Endothelial cell of umbilical vein (primary cell): ENCODE measurements around the gene UBE2U. TPM values are rescaled to one million over a fixed set of nuclear protein-coding genes. Genes with fewer than 3 reads are reported as not detected.

Experiments used
- BruUV-seq: library from RNA; stranded (reverse); fragments of 400-500 nt; replicated peaks from 2 replicates; lab custom pipeline; 2021; lab: Mats Ljungman, UMichigan
- CTCF ChIA-PET: fragments of 300-600, 350-600 bp; sonication (Branson Sonifier 250); formaldehyde crosslinking; loops from one replicate; lab custom pipeline; 2021; ENCODE audit warnings: antibody characterized with exemption, inconsistent platforms; lab: Charles Lee
- POLR2A ChIA-PET: fragments of 300-600, 350-600 bp; sonication (Branson Sonifier 250); formaldehyde crosslinking; loops from one replicate; lab custom pipeline; 2021; ENCODE audit warnings: antibody characterized with exemption, inconsistent platforms; lab: Charles Lee
- DNase-seq: peaks from one replicate; pipeline ENCODE4 v3.0.0-alpha.2; 2011; ENCODE audit warnings: low read depth, low spot score
- FAIRE-seq: peaks from 2 replicates; lab custom pipeline; 2011; peaks lifted over from hg19 to GRCh38; lab: Jason Lieb, UNC
- H2AFZ ChIP-seq: 2 replicates; pipeline ENCODE4 v1.6.0; 2012; ENCODE audit warnings: low read depth, low read length, control low read depth, inconsistent platforms
- H3K27ac ChIP-seq: 2 replicates; pipeline ENCODE4 v1.5.1; 2011; ENCODE audit warnings: low read depth, mild to moderate bottlenecking, control low read depth, low read length, moderate library complexity; ENCODE audit not compliant: insufficient read depth
- H3K27me3 ChIP-seq, 2 experiments: 2 replicates each; pipeline versions ENCODE4 v1.6.0 to v1.6.1; 2011; ENCODE audit warnings: low read length in 2 of 2, mixed read lengths in 1 of 2; ENCODE audit not compliant: control insufficient read depth in 2 of 2, insufficient read depth in 2 of 2
- H3K36me3 ChIP-seq, 2 experiments: 2 replicates in 1 of 2; 3 replicates in 1 of 2; pipeline ENCODE4 v1.5.1; 2011; ENCODE audit warnings: low read length in 2 of 2, mild to moderate bottlenecking in 1 of 2, moderate library complexity in 1 of 2; ENCODE audit not compliant: control insufficient read depth in 2 of 2, insufficient read depth in 2 of 2; ENCODE audit errors: extremely low read depth in 1 of 2
- H3K4me1 ChIP-seq: 3 replicates; pipeline ENCODE4 v1.5.1; 2011; ENCODE audit warnings: mild to moderate bottlenecking, low read length; ENCODE audit not compliant: control insufficient read depth, insufficient read depth; ENCODE audit errors: extremely low read depth
- H3K4me2 ChIP-seq: 2 replicates; pipeline ENCODE4 v1.6.1; 2011; ENCODE audit warnings: low read length, control low read depth, mixed read lengths; ENCODE audit not compliant: insufficient read depth
- H3K4me3 ChIP-seq, 3 experiments: fragments of 200-600 bp in 1 of 3; sonication (generic), shearing (Covaris generic) in 1 of 3; replicated peaks in 1 of 3; 2 replicates each; pipeline ENCODE4 v1.5.1; 2011 to 2016; ENCODE audit warnings: control low read depth in 3 of 3, low read length in 3 of 3, mild to moderate bottlenecking in 2 of 3, inconsistent platforms in 1 of 3, low read depth in 1 of 3, moderate library complexity in 1 of 3; ENCODE audit not compliant: insufficient read depth in 1 of 3
- H3K79me2 ChIP-seq: 2 replicates; pipeline ENCODE4 v1.6.0; 2012; ENCODE audit warnings: low read length, inconsistent platforms; ENCODE audit not compliant: control insufficient read depth, insufficient read depth
- H3K9ac ChIP-seq: replicated peaks from 2 replicates; pipeline ENCODE3; 2011; ENCODE audit warnings: low read length, control low read depth; ENCODE audit not compliant: insufficient read depth; ENCODE audit errors: extremely low read depth
- H3K9me1 ChIP-seq: replicated peaks from 3 replicates; pipeline ENCODE4 v1.6.0; 2011; ENCODE audit warnings: mild to moderate bottlenecking, low read length; ENCODE audit not compliant: control insufficient read depth, insufficient read depth; ENCODE audit errors: extremely low read depth
- H3K9me3 ChIP-seq: replicated peaks from 2 replicates; pipeline ENCODE4 v1.5.1; 2012; ENCODE audit warnings: low read length, inconsistent platforms; ENCODE audit not compliant: control insufficient read depth, insufficient read depth
- H4K20me1 ChIP-seq: replicated peaks from 2 replicates; pipeline ENCODE3; 2011; ENCODE audit warnings: mild to moderate bottlenecking, low read length; ENCODE audit not compliant: control insufficient read depth, insufficient read depth; ENCODE audit errors: extremely low read depth
- CTCF ChIP-seq, 2 donors: IDR thresholded peaks; 1 replicate in 1 of 2; 2 replicates in 1 of 2; pipeline ENCODE4 v1.5.1; 2011; ENCODE audit warnings: low read length in 2 of 2, mild to moderate bottlenecking in 2 of 2, moderate library complexity in 2 of 2, control low read depth in 1 of 2, inconsistent platforms in 1 of 2, low read depth in 1 of 2; ENCODE audit not compliant: insufficient read depth in 1 of 2; ENCODE audit errors: extremely low read depth in 1 of 2
- EZH2 ChIP-seq: IDR thresholded peaks from 2 replicates; pipeline ENCODE4 v1.6.1; 2012; ENCODE audit warnings: borderline replicate concordance, low read depth, mild to moderate bottlenecking, moderate library complexity, low read length, inconsistent platforms; ENCODE audit not compliant: severe bottlenecking
- FOS ChIP-seq: IDR thresholded peaks from 2 replicates; pipeline ENCODE4 v1.6.1; 2011; ENCODE audit warnings: mild to moderate bottlenecking, low read length, moderate library complexity, borderline replicate concordance; ENCODE audit not compliant: insufficient read depth
- GATA2 ChIP-seq: IDR thresholded peaks from 2 replicates; pipeline ENCODE4 v1.7.0; 2011; ENCODE audit warnings: low read depth, mild to moderate bottlenecking, moderate library complexity, mixed read lengths, low read length; ENCODE audit not compliant: insufficient read length, insufficient read depth
- JUN ChIP-seq: IDR thresholded peaks from 2 replicates; pipeline ENCODE4 v1.6.1; 2011; ENCODE audit warnings: borderline replicate concordance, low read depth; ENCODE audit not compliant: insufficient read length, insufficient read depth
- MAX ChIP-seq: IDR thresholded peaks from 2 replicates; pipeline ENCODE4 v1.6.1; 2011; ENCODE audit not compliant: insufficient read depth, insufficient read length
- MYC ChIP-seq: IDR thresholded peaks from one replicate; pipeline ENCODE4 v1.6.1; 2011; ENCODE audit warnings: mild to moderate bottlenecking, low read depth, low read length
- POLR2A ChIP-seq: IDR thresholded peaks from 2 replicates; pipeline ENCODE4 v1.6.1; 2012; ENCODE audit warnings: low read depth, mild to moderate bottlenecking, control low read depth, low read length
- POLR2AphosphoS5 ChIP-seq: IDR thresholded peaks from 2 replicates; pipeline ENCODE4 v1.6.1; 2012; ENCODE audit warnings: low read depth, mild to moderate bottlenecking, control low read depth, low read length, moderate library complexity; ENCODE audit not compliant: insufficient read depth
- dilution Hi-C: fragments of 300-500 bp; cut with MboI; formaldehyde crosslinking; loops from one replicate; pipeline ENCODE4 v1.15.0; 2019; ENCODE audit warnings: low sequenced_read_pairs; ENCODE audit not compliant: extremely low pct_ligation_motif_present
- intact Hi-C: fragments of 100-400 bp; cut with micrococcal nuclease; formaldehyde crosslinking; loops from one replicate; pipeline ENCODE4 v1.10.0; 2022
- polyA plus RNA-seq, 4 experiments: library from polyadenylated mRNA; depleted of rRNA in 3 of 4; stranded (reverse) in 3 of 4; unstranded in 1 of 4; fragments of >200 nt; gene quantifications; 2 replicates each; pipeline versions ENCODE4 v1.2.1 to v1.2.3, GENCODE V29; 2011 to 2012; ENCODE audit warnings: missing spikeins in 1 of 4
- total RNA-seq: library from RNA; stranded (reverse); gene quantifications from 2 replicates; pipeline ENCODE4 v1.2.3, GENCODE V29; 2021

Gene UBE2U
- total and polyA plus RNA-seq, 2 donors (not counting 3 experiments of a cell fraction or from before 2014, with no cell fraction given) = not detected

- dilution Hi-C loops = no loop called here
- DNase-seq (no peak), FAIRE-seq (no peak)
- Histone ChIP-seq H3K9me1 (no peaks in the 10 kb centered on the region), H3K9ac (no peak overlapping the region), H4K20me1 (no peaks in the 10 kb centered on the region), H3K4me1 (no peaks in the 10 kb centered on the region), H3K4me2 (no peak overlapping the region), H3K36me3 (no peaks in the 10 kb centered on the region), H2AFZ (no peak overlapping the region), H3K9me3 (no peaks in the 10 kb centered on the region), H3K79me2 (no peaks in the 10 kb centered on the region), H3K27me3 (peaks cover 2 to 3% of the 10 kb centered on the region in 2 experiments), H3K4me3 (no peak overlapping the region), H3K27ac (no peak overlapping the region)
- no TSS peak for BruUV-seq
- ChIA-PET CTCF (no interaction called here), POLR2A (no interaction called here)
- intact Hi-C loops = no loop called here
- TF ChIP-seq FOS (no peak), CTCF (IDR thresholded peaks at IDR 0.05; ENCODE audit: extremely low read depth in 1 of 2, insufficient read depth in 1 of 2, low read depth in 1 of 2, low read length in 2 of 2) (no peak), MYC (no peak), EZH2 (no peak), MAX (no peak), POLR2AphosphoS5 (no peak), GATA2 (no peak), POLR2A (no peak), JUN (no peak)
These were observed 16.8 kb downstream of the UBE2U start for GRCh38 chr1:64220241-64220640.
